Lower leg skin (tissue), 4 donors: ENCODE results near the gene PRDM16. TPM values are rescaled to one million over a fixed set of nuclear protein-coding genes. Genes with fewer than 3 reads are reported as not detected.

Experiments used
- DNase-seq, 2 donors: peaks; one replicate each; pipeline ENCODE4 v3.0.0-alpha.2; 2019; ENCODE audit warnings: low spot score in 2 of 2
- H3K4me3 ChIP-seq: fragments of 200-600 bp; sonication (generic); 2 replicates; pipeline ENCODE4 v1.5.1; 2017; ENCODE audit warnings: mild to moderate bottlenecking, low read depth; ENCODE audit not compliant: poor library complexity, severe bottlenecking
- CTCF ChIP-seq, 3 donors: fragments of 450-650 bp; IDR thresholded peaks; one replicate each; pipeline ENCODE4 v1.5.1; 2016; ENCODE audit warnings: antibody characterized with exemption in 3 of 3, mild to moderate bottlenecking in 3 of 3, moderate library complexity in 2 of 3
- POLR2A ChIP-seq, 2 donors: fragments of 450-650 bp; IDR thresholded peaks; one replicate each; pipeline ENCODE4 v1.6.1; 2016 to 2017; ENCODE audit warnings: antibody characterized with exemption in 2 of 2, mild to moderate bottlenecking in 1 of 2, moderate library complexity in 1 of 2
- WGBS, 2 donors: methylation state at CpG; one replicate each; pipeline ENCODE4 v1.1.5; 2018; 5-methylcytosine and 5-hydroxymethylcytosine counted together
- intact Hi-C: fragments of 100-400 bp; cut with DNase I; formaldehyde crosslinking; loops from one replicate; pipeline ENCODE4 v1.15.0; 2023; ENCODE audit warnings: low total_unique reads
- total RNA-seq, 4 donors: library from RNA; depleted of rRNA; stranded (reverse); fragments of >200 nt; gene quantifications; one replicate each; pipeline ENCODE4 v1.1.0, GENCODE V29; 2016

PRDM16 gene
- total RNA-seq, 4 donors from 2014 or later: 0.08 to 0.91 (median 0.56) TPM; not detected in 1

DNA sequence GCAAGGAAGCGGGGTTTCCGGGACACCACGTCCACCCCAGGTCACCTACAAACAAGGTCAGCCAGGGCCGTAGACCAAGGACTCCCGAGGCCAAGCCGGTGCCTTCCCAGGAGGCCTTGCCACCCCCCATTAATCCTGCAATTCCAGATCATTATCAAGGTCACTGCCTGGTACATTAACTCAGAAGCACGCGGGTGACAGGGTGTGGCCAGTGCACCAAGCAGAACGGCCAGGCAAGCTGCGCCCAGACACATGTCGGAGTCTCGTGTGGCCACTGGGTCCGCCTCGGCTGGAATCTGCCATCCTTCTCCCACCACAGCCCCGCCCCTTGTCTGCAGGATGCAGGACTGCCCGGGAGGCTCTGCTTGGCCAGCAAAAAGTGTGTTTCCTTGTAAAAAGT is 144.7 kb downstream of the PRDM16 start:
- H3K4me3 ChIP-seq: no peak overlapping the region
- TF ChIP-seq POLR2A (IDR thresholded peaks at IDR 0.05) (no peak), CTCF (IDR thresholded peaks at IDR 0.05) (no peak)
- no peak for DNase-seq
- intact Hi-C loops: no loop called here
- 62 to 72% methylated on average over 14 to 16 of the region's 16 CpGs for WGBS, 2 donors

- intact Hi-C loops: no loop called here
- no peak for TF ChIP-seq CTCF (IDR thresholded peaks at IDR 0.05)
- TF ChIP-seq POLR2A (IDR thresholded peaks at IDR 0.05): no peak
- no peak overlapping the region for H3K4me3 ChIP-seq
- 62% methylated on average over 27 of the region's 27 CpGs for WGBS, 2 donors
- no peak for DNase-seq
These were observed 146.4 kb downstream of the PRDM16 start for GRCh38 chr1:3215198-3216014.

DNA sequence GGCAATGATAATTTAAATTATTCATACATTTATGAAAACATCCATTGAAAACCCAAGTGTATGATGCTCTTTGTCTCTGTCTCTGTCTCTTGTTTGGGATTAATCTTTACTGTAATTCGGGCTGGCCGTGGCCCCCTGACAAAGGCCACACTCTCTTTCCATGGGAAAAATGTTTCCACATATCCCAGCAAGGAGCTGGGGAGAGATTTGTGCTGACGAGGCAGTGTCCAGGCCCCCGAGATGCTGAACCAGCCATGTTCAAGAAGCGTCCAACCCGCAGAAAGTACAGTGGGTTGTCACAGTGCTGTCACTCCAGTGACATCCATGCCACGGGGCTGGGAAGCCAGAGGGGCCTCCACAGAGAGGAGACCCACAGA is 147.0 kb downstream of the PRDM16 start:
- no peak for DNase-seq
- H3K4me3 ChIP-seq: no peak overlapping the region
- TF ChIP-seq CTCF (IDR thresholded peaks at IDR 0.05) (no peak), POLR2A (IDR thresholded peaks at IDR 0.05) (no peak)
- intact Hi-C loops: no loop called here
- WGBS, 2 donors: 91 to 93% methylated on average over 7 of the region's 7 CpGs

DNA sequence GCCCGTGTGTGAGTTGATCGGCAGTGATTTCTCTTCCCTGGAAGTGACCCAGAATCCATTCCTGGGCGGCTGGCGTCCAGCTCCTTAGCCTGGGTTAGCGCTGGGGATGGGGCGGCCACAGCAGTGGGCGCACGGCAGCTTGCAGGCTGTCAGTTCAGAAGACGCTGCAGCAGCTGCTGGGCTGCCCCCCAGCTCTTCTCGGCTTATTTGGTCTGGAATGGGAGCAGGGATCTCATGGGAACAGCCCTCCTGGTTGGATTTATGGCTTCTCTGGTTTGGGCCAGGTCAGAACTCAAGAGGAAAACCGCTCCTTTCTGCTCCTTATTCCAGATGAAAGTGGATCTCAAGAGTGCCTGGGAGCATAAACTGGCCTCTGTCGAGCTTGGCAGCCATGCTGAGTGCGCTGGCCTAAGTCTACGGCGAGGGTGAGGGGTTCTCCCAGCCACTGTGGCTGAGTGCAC is 148.2 kb downstream of the PRDM16 start:
- WGBS, 2 donors: 60 to 66% methylated on average over 15 of the region's 15 CpGs
- TF ChIP-seq CTCF (IDR thresholded peaks at IDR 0.05) (no peak), POLR2A (IDR thresholded peaks at IDR 0.05) (no peak)
- intact Hi-C loops: no loop called here
- no peak overlapping the region for H3K4me3 ChIP-seq
- DNase-seq: no peak

- no peak for DNase-seq
- no peak for TF ChIP-seq CTCF (IDR thresholded peaks at IDR 0.05)
- TF ChIP-seq POLR2A (IDR thresholded peaks at IDR 0.05): no peak
- 47% methylated on average over 20 of the region's 23 CpGs for WGBS, 2 donors
- intact Hi-C loops: no loop called here
- no peak overlapping the region for H3K4me3 ChIP-seq
These were observed 149.1 kb downstream of the PRDM16 start for GRCh38 chr1:3217979-3218679.
